ENCODE results near the gene IGSF10.
A peak's percentile ranks its signal among the peaks of the same experiment; 100 is the strongest.
"Not testable (repeated sequence)": the region's sequence is repeated elsewhere in the genome, so short reads cannot be mapped to it uniquely, and the experiment has no call there.

Gene IGSF10

GRCh38 chr3:151460774-151461450, at the start of gene IGSF10:
Gene IGSF10, minus strand, starts transcription at chr3:151461061. Its CDS starts 2,352 bp downstream, at chr3:151458709.
- TF ChIP-seq ZNF70 (CRISPR knock-in tag; IDR thresholded peaks at IDR 0.05) (no peak), BACH2 (CRISPR knock-in tag; IDR thresholded peaks at IDR 0.05; ENCODE audit: borderline replicate concordance) (no peak), ESRRG (CRISPR knock-in tag; IDR thresholded peaks at IDR 0.05) (no peak), CSRNP3 (CRISPR knock-in tag; IDR thresholded peaks at IDR 0.05) (no peak), ZNF565 (CRISPR knock-in tag; conservative IDR thresholded peaks at IDR 0.05; ENCODE audit: low read depth) (no peak), ZFP30 (CRISPR knock-in tag; IDR thresholded peaks at IDR 0.05) (no peak)
- peak; percentile 40 for ATAC-seq

GRCh38 chr3:151509468-151510135, 48.7 kb upstream of the IGSF10 start:
- not testable (repeated sequence) for ATAC-seq

GRCh38 chr3:151504606-151505005, 43.7 kb upstream of the IGSF10 start:
- ATAC-seq, result no peak
- TF ChIP-seq ZC3H10 (CRISPR knock-in tag; IDR thresholded peaks at IDR 0.05) (no peak), CSDC2 (CRISPR knock-in tag; IDR thresholded peaks at IDR 0.05) (no peak), PATZ1 (CRISPR knock-in tag; IDR thresholded peaks at IDR 0.05; ENCODE audit: borderline replicate concordance) (no peak), ZNF8 (CRISPR knock-in tag; IDR thresholded peaks at IDR 0.05) (no peak), ESRRG (CRISPR knock-in tag; IDR thresholded peaks at IDR 0.05) (no peak), ISL1 (CRISPR knock-in tag; IDR thresholded peaks at IDR 0.05) (no peak), SNAI2 (CRISPR knock-in tag; IDR thresholded peaks at IDR 0.05) (no peak), ZNF70 (CRISPR knock-in tag; IDR thresholded peaks at IDR 0.05) (no peak), TSHZ2 (CRISPR knock-in tag; IDR thresholded peaks at IDR 0.05) (no peak), PPARA (CRISPR knock-in tag; IDR thresholded peaks at IDR 0.05; ENCODE audit: borderline replicate concordance) (no peak), TOX (CRISPR knock-in tag; IDR thresholded peaks at IDR 0.05; ENCODE audit: borderline replicate concordance) (no peak)

GRCh38 chr3:151503074-151503473, 42.2 kb upstream of the IGSF10 start:
- no peak for ATAC-seq
- TF ChIP-seq TCF4 (CRISPR knock-in tag; IDR thresholded peaks at IDR 0.05; ENCODE audit: borderline replicate concordance), result no peak
- TF ChIP-seq SNAI2 (CRISPR knock-in tag; IDR thresholded peaks at IDR 0.05), result no peak
- no peak for TF ChIP-seq ZNF565 (CRISPR knock-in tag; conservative IDR thresholded peaks at IDR 0.05; ENCODE audit: low read depth)
- TF ChIP-seq PATZ1 (CRISPR knock-in tag; IDR thresholded peaks at IDR 0.05; ENCODE audit: borderline replicate concordance), result no peak
- TF ChIP-seq ZFP3 (CRISPR knock-in tag; IDR thresholded peaks at IDR 0.05), result no peak
- TF ChIP-seq ZFP30 (CRISPR knock-in tag; IDR thresholded peaks at IDR 0.05), result no peak
- TF ChIP-seq PPARA (CRISPR knock-in tag; IDR thresholded peaks at IDR 0.05; ENCODE audit: borderline replicate concordance), result no peak
- no peak for TF ChIP-seq RARB (CRISPR knock-in tag; IDR thresholded peaks at IDR 0.05)
- TF ChIP-seq OSR1 (CRISPR knock-in tag; IDR thresholded peaks at IDR 0.05), result no peak
- TF ChIP-seq POU6F1 (CRISPR knock-in tag; IDR thresholded peaks at IDR 0.05; ENCODE audit: borderline replicate concordance, low read depth), result no peak
- no peak for TF ChIP-seq BACH2 (CRISPR knock-in tag; IDR thresholded peaks at IDR 0.05; ENCODE audit: borderline replicate concordance)
- TF ChIP-seq CSRNP3 (CRISPR knock-in tag; IDR thresholded peaks at IDR 0.05), result no peak
- TF ChIP-seq ARNTL (CRISPR knock-in tag; IDR thresholded peaks at IDR 0.05; ENCODE audit: borderline replicate concordance, low read depth), result no peak
- TF ChIP-seq ZNF8 (CRISPR knock-in tag; IDR thresholded peaks at IDR 0.05), result no peak
- TF ChIP-seq CREB5 (CRISPR knock-in tag; IDR thresholded peaks at IDR 0.05; ENCODE audit: low read depth), result no peak
- no peak for TF ChIP-seq ZC3H10 (CRISPR knock-in tag; IDR thresholded peaks at IDR 0.05)
- TF ChIP-seq ISL1 (CRISPR knock-in tag; IDR thresholded peaks at IDR 0.05), result no peak
